Stomach smooth muscle (tissue), 2 donors: ENCODE measurements around the gene CTF1.
A peak's percentile ranks its signal among the peaks of the same experiment; 100 is the strongest.

ENCODE experiments used
- H3K27ac ChIP-seq: one replicate; pipeline ENCODE4 v1.7.0; 2013; ENCODE audit warnings: mild to moderate bottlenecking, low read length, inconsistent platforms
- H3K27me3 ChIP-seq, 2 donors: one replicate each; pipeline ENCODE4 v1.7.0; 2013; ENCODE audit warnings: low read length in 2 of 2; ENCODE audit not compliant: insufficient read depth in 2 of 2, control insufficient read depth in 1 of 2
- H3K36me3 ChIP-seq, 2 donors: one replicate each; pipeline ENCODE4 v1.7.0; 2013; ENCODE audit warnings: low read length in 2 of 2; ENCODE audit not compliant: control insufficient read depth in 2 of 2, insufficient read depth in 2 of 2
- H3K4me1 ChIP-seq: one replicate; pipeline ENCODE4 v1.7.0; 2013; ENCODE audit warnings: low read length; ENCODE audit not compliant: control insufficient read depth, insufficient read depth
- H3K4me3 ChIP-seq, 2 donors: one replicate each; pipeline ENCODE4 v1.7.0; 2013; ENCODE audit warnings: low read length in 2 of 2
- H3K9ac ChIP-seq, 2 donors: one replicate each; pipeline ENCODE4 v1.7.0; 2013; ENCODE audit warnings: low read length in 2 of 2, mild to moderate bottlenecking in 1 of 2
- H3K9me3 ChIP-seq, 2 donors: one replicate each; pipeline ENCODE4 v1.7.0; 2013; ENCODE audit warnings: low read length in 2 of 2; ENCODE audit not compliant: control insufficient read depth in 2 of 2
- donor health status: healthy.
- donor health status: Pancreatic carcinoma.

The CTF1 gene

DNA sequence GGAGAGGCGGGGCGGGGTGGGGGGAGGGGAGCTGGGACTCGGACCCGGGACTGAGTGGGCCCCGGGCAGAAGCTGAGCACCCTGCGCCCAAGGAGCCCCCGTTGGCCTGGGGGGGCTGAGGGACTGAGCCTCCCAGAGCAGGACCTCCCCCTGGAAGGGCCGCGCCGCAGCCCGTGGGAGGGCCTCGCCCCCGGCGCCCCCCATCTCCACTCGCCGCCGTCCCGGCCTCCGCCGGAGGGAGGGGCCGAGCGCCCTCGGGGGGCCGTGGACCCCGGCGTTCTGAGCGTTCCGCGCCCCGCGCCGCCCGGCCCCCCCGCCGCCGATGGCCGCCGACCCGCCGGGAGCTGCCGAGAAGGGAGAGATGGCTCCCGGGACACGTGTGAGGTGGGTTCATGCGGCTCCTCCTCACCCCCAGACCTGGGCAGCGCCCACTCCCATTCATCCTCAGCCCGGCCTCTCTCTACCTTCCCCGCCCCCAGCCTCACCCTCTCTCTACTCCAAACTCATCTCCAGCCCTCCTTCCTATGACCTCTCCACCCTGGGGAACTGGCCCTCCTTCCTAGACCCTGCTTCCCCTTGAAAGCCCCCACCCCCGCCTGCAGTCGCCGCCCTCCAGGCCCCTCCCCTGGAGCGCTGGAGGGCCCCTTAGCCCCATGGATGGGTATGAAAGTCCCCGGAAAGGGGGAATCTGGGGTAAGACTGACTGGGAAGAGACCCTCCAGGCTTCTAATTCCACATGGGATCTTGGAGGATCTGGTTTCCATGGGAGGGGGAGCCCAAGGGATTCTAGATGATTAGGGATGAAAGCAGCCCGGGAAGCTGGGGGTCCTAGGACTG is 27.9 kb downstream of the CTF1 start:
- H3K4me3 ChIP-seq = peak overlapping the region in 1 of 2 donors; percentile 69
- peak overlapping the region; percentile 21 to 49 for H3K9ac ChIP-seq
- H3K27me3 ChIP-seq = no peaks in the 10 kb centered on the region

DNA sequence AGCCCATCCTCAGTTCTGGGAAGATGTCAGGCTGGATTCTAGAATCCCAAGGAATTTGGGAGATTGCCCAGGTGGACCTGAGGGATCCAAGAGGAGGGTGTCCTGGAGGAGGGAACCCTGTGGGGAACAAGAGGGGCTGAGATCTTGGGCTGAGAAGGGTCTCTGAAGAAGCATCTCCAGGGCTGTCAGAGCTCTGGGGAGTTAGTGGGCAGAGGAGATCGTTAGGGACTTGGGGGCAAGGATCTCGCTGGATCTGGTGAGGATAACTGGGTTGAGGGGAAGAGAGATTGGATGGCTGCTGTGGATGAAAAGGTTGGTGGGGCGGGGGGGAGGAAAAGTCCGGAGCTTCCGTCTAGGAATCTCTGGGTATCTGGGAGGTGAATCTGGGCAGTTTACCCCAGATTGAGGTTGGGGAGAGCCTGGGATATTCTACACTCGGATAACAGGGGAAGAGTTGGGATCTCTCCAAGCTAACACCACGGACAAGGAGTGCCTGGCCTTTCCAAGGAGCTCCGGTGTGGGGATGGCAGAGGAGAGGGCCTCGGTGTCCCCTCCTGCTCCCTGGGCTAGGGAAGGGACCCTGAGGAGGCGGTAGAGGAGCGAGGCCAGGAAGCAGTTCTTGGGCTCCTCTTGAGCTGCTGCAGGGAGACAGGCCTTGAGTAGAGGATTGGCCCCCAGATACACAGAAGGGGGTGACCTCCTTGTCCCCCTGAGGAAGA is 28.7 kb downstream of the CTF1 start:
- Histone ChIP-seq H3K4me3 (peak overlapping the region in 1 of 2 donors; percentile 69), H3K27me3 (no peaks in the 10 kb centered on the region), H3K36me3 (peaks cover 4% of the 10 kb centered on the region in 2 donors), H3K9me3 (no peaks in the 10 kb centered on the region), H3K9ac (peak overlapping the region; percentile 21 to 49), H3K4me1 (peaks cover 23% of the 10 kb centered on the region), H3K27ac (peak overlapping the region; percentile 41)

More for the DNA sequence above, 27.9 kb downstream of the CTF1 start:
- Histone ChIP-seq H3K27ac (peak overlapping the region; percentile 41), H3K36me3 (peaks cover 4% of the 10 kb centered on the region in 2 donors), H3K9me3 (no peaks in the 10 kb centered on the region), H3K4me1 (peaks cover 23% of the 10 kb centered on the region)

DNA sequence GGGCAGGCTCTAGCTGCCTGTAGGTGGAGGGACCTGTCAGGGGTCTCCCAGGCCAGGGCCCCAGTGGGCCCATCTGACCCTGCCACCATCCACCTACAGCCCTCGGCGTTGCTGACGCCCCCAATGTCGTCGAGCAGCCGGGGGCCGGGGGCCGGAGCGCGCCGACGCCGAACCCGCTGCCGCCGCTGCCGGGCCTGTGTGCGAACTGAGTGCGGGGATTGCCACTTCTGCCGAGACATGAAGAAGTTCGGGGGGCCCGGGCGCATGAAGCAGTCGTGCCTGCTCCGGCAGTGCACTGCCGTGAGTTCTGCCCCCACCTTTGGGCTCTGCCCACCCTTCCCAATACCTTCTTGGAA is 29.2 kb downstream of the CTF1 start:
- peaks cover 5 to 7% of the 10 kb centered on the region in 2 donors for H3K36me3 ChIP-seq
- peak overlapping the region; percentile 41 for H3K27ac ChIP-seq
- H3K9me3 ChIP-seq = no peaks in the 10 kb centered on the region
- no peaks in the 10 kb centered on the region for H3K27me3 ChIP-seq
- H3K9ac ChIP-seq = no peak overlapping the region
- no peak overlapping the region for H3K4me3 ChIP-seq
- H3K4me1 ChIP-seq = peaks cover 23% of the 10 kb centered on the region

DNA sequence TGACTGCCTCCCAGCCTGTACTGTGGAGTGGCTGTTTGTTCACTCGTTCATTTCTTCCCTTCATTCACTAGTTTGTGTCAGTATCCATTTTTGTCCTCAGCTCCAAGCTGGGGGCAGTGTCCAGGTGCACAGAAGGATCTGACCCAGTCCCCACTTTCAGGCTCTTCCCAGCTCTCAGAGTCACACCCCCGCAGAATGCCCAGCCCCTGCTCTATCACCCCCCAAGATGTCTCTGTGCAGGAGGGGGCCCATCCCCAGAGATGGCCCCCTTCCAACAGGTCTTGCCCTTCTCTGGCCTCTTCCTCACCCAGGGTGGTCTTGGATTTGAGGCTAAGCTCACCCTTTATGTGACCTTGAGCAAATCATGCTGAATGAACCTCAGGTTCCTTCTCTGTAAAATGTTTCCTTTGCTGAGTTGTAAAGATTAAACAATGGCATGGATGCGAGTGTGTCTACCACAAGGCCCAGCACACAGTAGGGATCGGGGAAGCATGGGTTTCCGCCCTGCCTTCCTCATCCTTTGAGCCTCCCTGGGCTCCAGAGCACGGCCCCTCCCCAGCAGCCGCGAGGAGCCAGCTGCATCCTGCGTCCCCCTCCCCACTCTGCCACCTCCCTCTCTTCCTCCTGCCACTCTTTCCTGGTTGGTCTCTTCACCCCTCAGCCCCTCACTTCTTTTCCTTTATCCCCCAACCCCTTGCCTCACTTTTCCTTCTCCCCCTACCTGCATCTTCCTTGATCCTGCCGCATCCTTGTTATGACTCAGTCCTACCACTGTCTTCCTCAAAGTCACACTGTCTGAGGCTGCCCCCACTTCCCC is 29.8 kb downstream of the CTF1 start:
- H3K27ac ChIP-seq = no peak overlapping the region
- H3K4me3 ChIP-seq = no peak overlapping the region
- H3K9me3 ChIP-seq = no peaks in the 10 kb centered on the region
- peaks cover 8 to 11% of the 10 kb centered on the region in 2 donors for H3K36me3 ChIP-seq
- peaks cover 22% of the 10 kb centered on the region for H3K4me1 ChIP-seq
- no peak overlapping the region for H3K9ac ChIP-seq
- H3K27me3 ChIP-seq = no peaks in the 10 kb centered on the region

DNA sequence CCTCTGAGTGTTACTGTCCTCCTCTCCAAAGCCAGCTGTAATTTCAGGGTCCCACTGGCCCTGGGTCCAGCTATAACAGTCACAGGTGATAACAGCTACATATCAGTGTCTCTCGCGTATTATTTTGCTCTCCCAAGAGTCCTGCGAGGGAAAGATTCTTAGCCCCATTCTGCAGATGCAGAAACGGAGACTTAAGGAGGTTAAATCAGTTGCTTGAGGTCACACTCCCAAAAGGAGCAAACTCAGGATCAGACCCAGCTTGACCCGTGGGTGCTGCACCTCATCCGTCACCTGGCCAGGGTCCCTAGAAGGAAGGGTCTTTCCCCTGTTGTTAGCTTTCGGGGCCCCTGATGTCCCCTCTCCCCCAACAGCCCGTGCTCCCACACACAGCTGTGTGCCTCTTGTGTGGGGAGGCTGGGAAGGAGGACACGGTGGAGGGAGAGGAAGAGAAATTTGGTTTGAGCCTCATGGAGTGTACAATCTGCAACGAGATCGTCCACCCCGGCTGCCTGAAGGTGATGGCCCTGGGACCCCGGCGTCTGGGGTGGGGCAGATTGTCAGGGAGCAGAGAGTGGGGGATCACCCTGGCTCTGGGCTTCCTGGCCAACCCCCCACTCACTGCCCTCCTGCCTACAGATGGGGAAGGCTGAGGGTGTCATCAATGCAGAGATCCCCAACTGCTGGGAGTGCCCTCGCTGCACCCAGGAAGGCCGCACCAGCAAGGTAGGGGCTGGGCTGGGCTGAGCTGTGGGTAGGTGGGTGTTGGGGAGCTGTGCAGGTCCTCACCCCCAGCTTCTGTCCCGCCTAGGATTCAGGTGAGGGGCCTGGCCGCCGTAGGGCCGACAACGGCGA is 30.7 kb downstream of the CTF1 start:
- H3K9ac ChIP-seq = no peak overlapping the region
- H3K27ac ChIP-seq = no peak overlapping the region
- H3K27me3 ChIP-seq = no peaks in the 10 kb centered on the region
- H3K9me3 ChIP-seq = no peaks in the 10 kb centered on the region
- H3K4me3 ChIP-seq = no peak overlapping the region
- H3K4me1 ChIP-seq = peaks cover 13% of the 10 kb centered on the region
- peaks cover 8 to 14% of the 10 kb centered on the region in 2 donors for H3K36me3 ChIP-seq

DNA sequence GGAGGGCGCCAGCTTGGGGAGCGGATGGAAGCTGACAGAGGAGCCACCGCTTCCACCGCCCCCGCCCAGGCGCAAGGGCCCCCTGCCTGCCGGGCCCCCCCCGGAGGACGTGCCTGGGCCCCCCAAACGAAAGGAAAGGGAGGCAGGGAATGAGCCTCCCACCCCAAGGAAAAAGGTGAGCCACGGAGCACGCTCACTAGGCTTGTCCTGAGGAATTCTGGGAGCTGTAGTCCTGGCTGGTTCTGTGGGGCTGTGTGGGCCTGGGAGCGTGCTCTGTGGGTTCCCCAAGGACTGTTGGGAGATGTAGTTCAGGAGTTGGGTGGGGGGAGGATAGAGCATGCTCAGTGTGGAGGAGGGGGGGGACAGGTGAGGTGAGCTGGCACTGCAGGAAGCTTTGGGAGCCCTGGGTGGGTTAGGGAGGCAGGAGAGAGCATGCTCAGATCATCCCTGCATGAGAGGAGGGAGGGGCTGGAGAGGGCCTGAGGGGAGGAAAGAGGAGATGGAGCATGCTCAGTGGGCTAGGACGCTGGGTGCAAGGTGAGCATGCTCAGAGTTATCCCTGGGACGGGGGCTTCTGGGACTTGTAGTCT is 31.5 kb downstream of the CTF1 start:
- no peaks in the 10 kb centered on the region for H3K9me3 ChIP-seq
- peaks cover 13 to 14% of the 10 kb centered on the region in 2 donors for H3K36me3 ChIP-seq
- H3K4me1 ChIP-seq = peaks cover 12% of the 10 kb centered on the region
- H3K9ac ChIP-seq = no peak overlapping the region
- H3K27ac ChIP-seq = no peak overlapping the region
- H3K4me3 ChIP-seq = no peak overlapping the region
- no peaks in the 10 kb centered on the region for H3K27me3 ChIP-seq

DNA sequence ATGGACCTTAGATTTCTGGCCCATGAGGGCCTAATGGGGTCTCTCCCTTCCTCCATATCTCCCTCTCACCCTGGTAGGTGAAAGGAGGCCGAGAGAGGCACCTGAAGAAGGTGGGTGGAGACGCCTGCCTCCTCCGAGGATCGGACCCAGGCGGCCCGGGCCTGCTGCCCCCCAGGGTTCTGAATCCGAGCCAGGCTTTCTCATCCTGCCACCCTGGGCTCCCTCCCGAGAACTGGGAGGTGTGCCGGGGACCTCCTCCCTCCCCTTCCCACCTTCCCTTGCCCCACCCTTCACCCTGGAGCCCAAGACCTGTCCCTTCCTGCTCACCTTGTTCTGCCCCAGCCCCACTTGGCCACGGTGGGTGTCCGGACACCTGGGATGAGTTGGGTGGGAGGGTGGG is 32.0 kb downstream of the CTF1 start:
- Histone ChIP-seq H3K27me3 (no peaks in the 10 kb centered on the region), H3K27ac (no peak overlapping the region), H3K9me3 (no peaks in the 10 kb centered on the region), H3K4me3 (no peak overlapping the region), H3K4me1 (peaks cover 12% of the 10 kb centered on the region), H3K9ac (no peak overlapping the region), H3K36me3 (peaks cover 13 to 14% of the 10 kb centered on the region in 2 donors)

DNA sequence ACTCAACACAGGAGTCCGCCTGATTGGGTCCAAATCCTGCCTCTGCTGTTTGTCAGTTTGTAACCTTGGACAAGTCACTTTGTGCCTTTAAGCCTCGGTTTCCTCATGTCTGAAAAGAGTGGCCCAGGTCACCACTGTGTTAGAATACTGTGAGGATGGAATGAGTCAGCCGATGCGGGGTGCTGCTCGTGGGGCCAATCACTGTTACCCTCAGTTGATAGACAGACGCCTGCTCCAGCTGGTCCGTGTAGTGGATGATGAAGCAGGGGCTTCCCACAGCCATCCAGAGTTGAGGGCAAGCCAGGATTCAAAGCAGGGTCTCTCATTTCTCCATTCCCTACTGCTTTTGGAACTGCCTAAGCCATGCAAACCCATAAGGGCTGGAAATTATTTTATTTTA is 32.8 kb downstream of the CTF1 start:
- Histone ChIP-seq H3K4me3 (no peak overlapping the region), H3K4me1 (peaks cover 11% of the 10 kb centered on the region), H3K27me3 (no peaks in the 10 kb centered on the region), H3K36me3 (peaks cover 13 to 14% of the 10 kb centered on the region in 2 donors), H3K27ac (no peak overlapping the region), H3K9ac (no peak overlapping the region), H3K9me3 (no peaks in the 10 kb centered on the region)

DNA sequence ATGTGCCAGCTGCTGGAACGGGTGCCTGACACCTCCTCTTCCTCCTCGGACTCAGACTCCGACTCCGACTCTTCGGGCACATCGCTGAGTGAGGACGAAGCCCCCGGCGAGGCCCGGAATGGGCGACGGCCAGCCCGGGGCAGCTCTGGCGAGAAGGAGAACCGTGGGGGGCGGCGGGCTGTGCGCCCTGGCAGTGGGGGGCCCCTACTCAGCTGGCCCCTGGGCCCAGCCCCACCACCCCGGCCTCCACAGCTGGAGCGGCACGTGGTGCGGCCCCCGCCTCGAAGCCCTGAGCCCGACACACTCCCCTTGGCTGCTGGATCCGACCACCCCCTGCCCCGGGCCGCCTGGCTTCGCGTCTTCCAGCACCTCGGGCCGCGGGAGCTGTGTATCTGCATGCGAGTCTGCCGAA is 33.8 kb downstream of the CTF1 start:
- Histone ChIP-seq H3K36me3 (peaks cover 13 to 15% of the 10 kb centered on the region in 2 donors), H3K27me3 (no peaks in the 10 kb centered on the region), H3K4me3 (no peak overlapping the region), H3K4me1 (peaks cover 3% of the 10 kb centered on the region), H3K9me3 (no peaks in the 10 kb centered on the region), H3K27ac (no peak overlapping the region), H3K9ac (no peak overlapping the region)
